B cell (primary cell): ENCODE data around the gene CNOT1.

Source experiments
- EZH2 ChIP-seq: IDR thresholded peaks from 2 replicates; pipeline ENCODE4 v1.6.1; 2012; ENCODE audit warnings: borderline replicate concordance, low read depth, mild to moderate bottlenecking, moderate library complexity, low read length; ENCODE audit not compliant: insufficient read depth, poor library complexity, severe bottlenecking
- TF ChIP-seq, protein P1 (sequence below): fragments of 200-600 bp; IDR thresholded peaks from one replicate; pipeline ENCODE4 v1.8.0; 2022; ENCODE audit warnings: antibody characterized with exemption, mild to moderate bottlenecking

DNA sequence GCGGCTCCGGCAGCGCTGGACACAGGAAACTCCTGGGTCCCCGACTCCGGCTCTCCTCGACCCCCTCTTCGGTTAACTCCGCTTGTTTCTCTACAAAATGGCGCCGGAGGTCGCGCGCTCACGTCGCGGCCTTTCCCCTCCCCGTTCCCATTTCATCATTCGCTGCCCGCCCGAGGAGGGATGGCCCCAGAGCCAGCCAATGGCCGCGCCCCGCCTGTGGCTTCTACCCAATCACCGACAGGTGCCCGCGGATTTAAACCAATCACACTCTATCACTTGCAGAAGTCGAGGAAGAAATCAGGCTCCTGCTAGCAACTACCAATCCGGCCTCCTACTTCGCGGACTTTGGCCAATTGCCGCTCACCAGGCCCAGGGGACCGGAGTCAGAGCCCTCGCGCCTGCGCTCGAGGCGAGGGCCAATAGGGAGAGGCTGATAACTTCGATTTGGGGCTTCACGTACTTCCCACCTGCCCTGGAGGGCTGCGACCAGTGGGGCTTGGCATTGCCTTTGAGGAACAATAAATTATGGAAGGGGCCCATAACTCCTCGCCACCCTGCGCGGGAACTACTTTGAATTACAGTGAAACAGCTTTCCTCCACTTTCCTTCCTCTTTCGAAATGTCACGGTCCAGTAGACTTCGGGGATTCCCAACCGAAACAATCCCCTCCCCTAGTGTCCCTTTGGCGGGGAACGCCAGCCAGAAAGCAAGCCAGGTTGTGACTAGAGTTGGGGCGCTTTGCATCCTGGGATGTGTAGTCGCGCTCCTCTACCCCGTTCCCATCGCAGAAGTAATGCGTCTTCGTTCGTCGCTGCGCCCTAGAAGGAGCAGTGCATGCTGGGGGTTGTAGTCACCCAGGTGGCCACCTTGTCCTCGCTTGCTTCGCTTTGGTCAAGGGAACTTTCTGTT lies at the start of gene CNOT1:
- TF ChIP-seq, protein P1, sequence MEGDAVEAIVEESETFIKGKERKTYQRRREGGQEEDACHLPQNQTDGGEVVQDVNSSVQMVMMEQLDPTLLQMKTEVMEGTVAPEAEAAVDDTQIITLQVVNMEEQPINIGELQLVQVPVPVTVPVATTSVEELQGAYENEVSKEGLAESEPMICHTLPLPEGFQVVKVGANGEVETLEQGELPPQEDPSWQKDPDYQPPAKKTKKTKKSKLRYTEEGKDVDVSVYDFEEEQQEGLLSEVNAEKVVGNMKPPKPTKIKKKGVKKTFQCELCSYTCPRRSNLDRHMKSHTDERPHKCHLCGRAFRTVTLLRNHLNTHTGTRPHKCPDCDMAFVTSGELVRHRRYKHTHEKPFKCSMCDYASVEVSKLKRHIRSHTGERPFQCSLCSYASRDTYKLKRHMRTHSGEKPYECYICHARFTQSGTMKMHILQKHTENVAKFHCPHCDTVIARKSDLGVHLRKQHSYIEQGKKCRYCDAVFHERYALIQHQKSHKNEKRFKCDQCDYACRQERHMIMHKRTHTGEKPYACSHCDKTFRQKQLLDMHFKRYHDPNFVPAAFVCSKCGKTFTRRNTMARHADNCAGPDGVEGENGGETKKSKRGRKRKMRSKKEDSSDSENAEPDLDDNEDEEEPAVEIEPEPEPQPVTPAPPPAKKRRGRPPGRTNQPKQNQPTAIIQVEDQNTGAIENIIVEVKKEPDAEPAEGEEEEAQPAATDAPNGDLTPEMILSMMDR, result no peak
- TF ChIP-seq EZH2, result peak; percentile 97
